Epithelial cell of esophagus (primary cell): ENCODE results near the gene SLC17A2.
A peak's percentile ranks its signal among the peaks of the same experiment; 100 is the strongest.
"Not testable (repeated sequence)": the region's sequence is repeated elsewhere in the genome, so short reads cannot be mapped to it uniquely, and the experiment has no call there.

Source experiments
- DNase-seq: peaks from one replicate; pipeline ENCODE4 v3.0.0; 2010; ENCODE audit warnings: low read depth
- H3K4me3 ChIP-seq: 2 replicates; pipeline ENCODE4 v1.5.1; 2011; ENCODE audit warnings: mild to moderate bottlenecking, low read length, control low read depth
- CTCF ChIP-seq: IDR thresholded peaks from 2 replicates; pipeline ENCODE4 v1.5.1; 2011; ENCODE audit warnings: low read depth, mild to moderate bottlenecking, low read length, control low read depth, inconsistent platforms; ENCODE audit not compliant: insufficient read depth; ENCODE audit errors: missing control alignments

Gene SLC17A2

GRCh38 chr6:25942561-25943147 lies 12.2 kb upstream of the SLC17A2 start:
- peak; percentile 64 for DNase-seq
- peak; percentile 59 for TF ChIP-seq CTCF
- H3K4me3 ChIP-seq = no peak overlapping the region

GRCh38 chr6:25939593-25939992 lies 9.1 kb upstream of the SLC17A2 start:
- TF ChIP-seq CTCF = no peak
- peak; percentile 53 for DNase-seq
- H3K4me3 ChIP-seq = no peak overlapping the region

GRCh38 chr6:25935953-25936352 lies 5.5 kb upstream of the SLC17A2 start:
- TF ChIP-seq CTCF = no peak
- no peak overlapping the region for H3K4me3 ChIP-seq
- no peak for DNase-seq

GRCh38 chr6:25934735-25935313 lies 4.3 kb upstream of the SLC17A2 start:
- TF ChIP-seq CTCF = no peak
- no peak overlapping the region for H3K4me3 ChIP-seq
- no peak for DNase-seq

GRCh38 chr6:25934156-25934555 lies 3.7 kb upstream of the SLC17A2 start:
- TF ChIP-seq CTCF = no peak
- DNase-seq = no peak
- H3K4me3 ChIP-seq = no peak overlapping the region

- no peak for DNase-seq
- TF ChIP-seq CTCF = no peak
- H3K4me3 ChIP-seq = no peak overlapping the region
These were observed 869 bp upstream of the SLC17A2 start for GRCh38 chr6:25931411-25931709.

- H3K4me3 ChIP-seq, DNase-seq: not testable (repeated sequence)
These were observed 706 bp downstream of the SLC17A2 start for GRCh38 chr6:25929785-25930184.
